Loucy (cell line): ENCODE data around the gene CYB5R3.
"Not testable (repeated sequence)": the region's sequence is repeated elsewhere in the genome, so short reads cannot be mapped to it uniquely, and the experiment has no call there.

Experiments used
- CTCF ChIP-seq: fragments of 200-600 bp; sonication (generic); conservative IDR thresholded peaks from 2 replicates; pipeline ENCODE4 v1.5.1; 2014; ENCODE audit warnings: mild to moderate bottlenecking, antibody characterized with exemption, low read length
- EZH2phosphoT487 ChIP-seq: fragments of 200-600 bp; IDR thresholded peaks from 2 replicates; pipeline ENCODE4 v1.6.1; 2018; ENCODE audit warnings: antibody characterized with exemption, mild to moderate bottlenecking, moderate library complexity, borderline replicate concordance

GRCh38 chr22:42607641-42608040 is 41.6 kb downstream of the CYB5R3 start:
- not testable (repeated sequence) for TF ChIP-seq CTCF, EZH2phosphoT487
